H1 (cell line): ENCODE data around the gene CDK3. TPM values are rescaled to one million over a fixed set of nuclear protein-coding genes. Genes with fewer than 3 reads are reported as not detected.
A peak's percentile ranks its signal among the peaks of the same experiment; 100 is the strongest.

Experiments used
- CTCF ChIA-PET: fragments of 300-600 bp; sonication (Branson Sonifier 250); formaldehyde crosslinking; loops from one replicate; lab custom pipeline; 2021; ENCODE audit not compliant: partially characterized antibody; lab: Charles Lee
- POLR2A ChIA-PET: fragments of 300-600 bp; sonication (Branson Sonifier 250); formaldehyde crosslinking; loops from one replicate; lab custom pipeline; 2021; ENCODE audit warnings: inconsistent platforms; ENCODE audit not compliant: partially characterized antibody; lab: Charles Lee
- DNase-seq, 2 experiments: peaks; one replicate each; pipeline versions ENCODE4 v3.0.0 to v3.0.0-alpha.2; 2010 to 2022; ENCODE audit warnings: low spot score in 2 of 2, low read depth in 1 of 2, mixed read lengths in 1 of 2
- FAIRE-seq: peaks from 2 replicates; lab custom pipeline; 2011; peaks lifted over from hg19 to GRCh38; lab: Jason Lieb, UNC
- H2AFZ ChIP-seq: 2 replicates; pipeline ENCODE4 v1.8.1; 2012; ENCODE audit warnings: low read length, inconsistent platforms
- H2AK5ac ChIP-seq: 2 replicates; pipeline ENCODE4 v1.6.1; 2013; ENCODE audit warnings: low read depth, low read length
- H2BK120ac ChIP-seq: replicated peaks from 2 replicates; pipeline ENCODE3; 2013; ENCODE audit warnings: low read depth, low read length, inconsistent platforms
- H2BK12ac ChIP-seq: 2 replicates; pipeline ENCODE4 v1.6.1; 2013; ENCODE audit warnings: low read depth, low read length
- H2BK15ac ChIP-seq: 2 replicates; pipeline ENCODE4 v1.6.1; 2013; ENCODE audit warnings: low read length
- H2BK20ac ChIP-seq: 2 replicates; pipeline ENCODE4 v1.6.1; 2013; ENCODE audit warnings: low read length
- H2BK5ac ChIP-seq: 2 replicates; pipeline ENCODE4 v1.6.1; 2013; ENCODE audit warnings: low read depth, low read length
- H3K14ac ChIP-seq: 2 replicates; pipeline ENCODE4 v1.6.1; 2013; ENCODE audit warnings: inconsistent platforms; ENCODE audit not compliant: insufficient read length
- H3K18ac ChIP-seq: 2 replicates; pipeline ENCODE4 v1.6.1; 2013; ENCODE audit warnings: low read length; ENCODE audit errors: extremely low read depth
- H3K23ac ChIP-seq: 2 replicates; pipeline ENCODE4 v1.6.1; 2013; ENCODE audit warnings: inconsistent platforms; ENCODE audit not compliant: insufficient read length
- H3K23me2 ChIP-seq: 2 replicates; pipeline ENCODE4 v1.6.1; 2013; ENCODE audit warnings: low read depth, low read length
- H3K27ac ChIP-seq: 2 replicates; pipeline ENCODE4 v1.6.1; 2011; ENCODE audit warnings: low read depth, low read length, inconsistent platforms
- H3K27me3 ChIP-seq, 4 experiments: replicated peaks in 1 of 4; 1 replicate in 1 of 4; 2 replicates in 3 of 4; pipeline versions ENCODE4 v1.6.1 to v1.8.1; 2011 to 2013; ENCODE audit warnings: low read length in 3 of 4, mild to moderate bottlenecking in 3 of 4, inconsistent platforms in 2 of 4, mixed read lengths in 2 of 4, moderate library complexity in 1 of 4; ENCODE audit not compliant: control insufficient read depth in 3 of 4, insufficient read depth in 3 of 4; ENCODE audit errors: extremely low read depth in 1 of 4
- H3K36me3 ChIP-seq, 4 experiments: 2 replicates each; pipeline versions ENCODE4 v1.6.1 to v1.8.1; 2011 to 2013; ENCODE audit warnings: mild to moderate bottlenecking in 4 of 4, low read length in 3 of 4, moderate library complexity in 2 of 4, control low read depth in 1 of 4, inconsistent platforms in 1 of 4; ENCODE audit not compliant: insufficient read depth in 4 of 4, control insufficient read depth in 2 of 4
- H3K4ac ChIP-seq: replicated peaks from 2 replicates; pipeline ENCODE3; 2013; ENCODE audit warnings: low read length, low read depth, mixed read lengths, inconsistent platforms; ENCODE audit not compliant: insufficient read length
- H3K4me1 ChIP-seq, 4 experiments: replicated peaks in 1 of 4; 1 replicate in 1 of 4; 2 replicates in 3 of 4; pipeline versions ENCODE4 v1.6.1 to v1.8.1; 2011 to 2013; ENCODE audit warnings: low read length in 3 of 4, inconsistent platforms in 2 of 4, mixed read lengths in 1 of 4; ENCODE audit not compliant: insufficient read depth in 4 of 4, control insufficient read depth in 3 of 4
- H3K4me2 ChIP-seq, 2 experiments: 2 replicates each; pipeline versions ENCODE4 v1.6.1 to v1.8.1; 2011 to 2013; ENCODE audit warnings: low read depth in 2 of 2, low read length in 2 of 2, control low read depth in 1 of 2, inconsistent platforms in 1 of 2, mild to moderate bottlenecking in 1 of 2; ENCODE audit not compliant: insufficient read depth in 1 of 2
- H3K4me3 ChIP-seq, 4 experiments: fragments of 200-600, 300-600 bp in 1 of 4; sonication (generic), shearing (Covaris generic), sonication (Bioruptor Twin) in 1 of 4; 2 replicates each; pipeline versions ENCODE4 v1.5.1 to v1.8.1; 2011 to 2016; ENCODE audit warnings: low read length in 4 of 4, low read depth in 3 of 4, control low read depth in 2 of 4, inconsistent platforms in 2 of 4, mild to moderate bottlenecking in 2 of 4, mixed read lengths in 1 of 4, moderate library complexity in 1 of 4; ENCODE audit not compliant: insufficient read depth in 2 of 4; ENCODE audit errors: extremely low read depth in 1 of 4
- H3K56ac ChIP-seq: replicated peaks from 2 replicates; pipeline ENCODE3; 2013; ENCODE audit warnings: low read depth, mild to moderate bottlenecking, mixed read lengths, low read length, inconsistent platforms; ENCODE audit not compliant: insufficient read length
- H3K79me1 ChIP-seq: 2 replicates; pipeline ENCODE4 v1.6.1; 2013; ENCODE audit warnings: low read depth, low read length, control low read depth
- H3K79me2 ChIP-seq, 2 experiments: 2 replicates each; pipeline versions ENCODE4 v1.6.1 to v1.8.1; 2012 to 2013; ENCODE audit warnings: low read length in 2 of 2, mild to moderate bottlenecking in 2 of 2, inconsistent platforms in 1 of 2; ENCODE audit not compliant: insufficient read depth in 2 of 2, control insufficient read depth in 1 of 2
- H3K9ac ChIP-seq, 4 experiments: replicated peaks in 1 of 4; 1 replicate in 1 of 4; 2 replicates in 3 of 4; pipeline versions ENCODE4 v1.6.1 to v1.8.1; 2011 to 2013; ENCODE audit warnings: low read depth in 3 of 4, low read length in 3 of 4, control low read depth in 2 of 4, mild to moderate bottlenecking in 2 of 4, moderate library complexity in 2 of 4, inconsistent platforms in 1 of 4; ENCODE audit errors: extremely low read depth in 1 of 4
- H3K9me3 ChIP-seq, 2 experiments: 2 replicates each; pipeline versions ENCODE4 v1.6.1 to v1.8.1; 2012 to 2013; ENCODE audit warnings: mild to moderate bottlenecking in 2 of 2, moderate library complexity in 2 of 2, control low read depth in 1 of 2, inconsistent platforms in 1 of 2, low read depth in 1 of 2, low read length in 1 of 2, mixed read lengths in 1 of 2; ENCODE audit not compliant: insufficient read depth in 2 of 2
- H4K20me1 ChIP-seq, 2 experiments: replicated peaks in 1 of 2; 2 replicates each; pipeline versions ENCODE3 to v1.8.1; 2011 to 2013; ENCODE audit warnings: inconsistent platforms in 2 of 2, low read length in 2 of 2, mild to moderate bottlenecking in 1 of 2; ENCODE audit not compliant: insufficient read depth in 2 of 2, control insufficient read depth in 1 of 2
- H4K5ac ChIP-seq: 2 replicates; pipeline ENCODE4 v1.6.1; 2013; ENCODE audit warnings: low read length, low read depth, mixed read lengths, inconsistent platforms; ENCODE audit not compliant: insufficient read length
- H4K8ac ChIP-seq: 2 replicates; pipeline ENCODE4 v1.8.0; 2013; ENCODE audit warnings: mild to moderate bottlenecking, moderate library complexity, low read length, inconsistent platforms; ENCODE audit not compliant: insufficient read depth; ENCODE audit errors: extremely low read depth
- H4K91ac ChIP-seq: replicated peaks from 2 replicates; pipeline ENCODE3; 2013; ENCODE audit warnings: low read length, mixed read lengths, inconsistent platforms; ENCODE audit not compliant: insufficient read length
- BCL11A ChIP-seq, 2 experiments: IDR thresholded peaks; one replicate each; pipeline ENCODE4 v1.6.1; 2011; ENCODE audit warnings: low read depth in 2 of 2, low read length in 2 of 2, mild to moderate bottlenecking in 2 of 2
- CBX5 ChIP-seq: fragments of 300-800, 300-1000 bp; sonication (generic); IDR thresholded peaks from 2 replicates; pipeline ENCODE4 v1.7.1; 2016; ENCODE audit warnings: antibody characterized with exemption, low read length, low read depth
- CEBPB ChIP-seq: IDR thresholded peaks from 2 replicates; pipeline ENCODE4 v1.6.1; 2012; ENCODE audit warnings: low read depth, low read length
- CTCF ChIP-seq, 3 experiments: IDR thresholded peaks; 1 replicate in 2 of 3; 2 replicates in 1 of 3; pipeline versions ENCODE4 v1.5.1 to v1.6.1; 2011; ENCODE audit warnings: low read length in 3 of 3, mild to moderate bottlenecking in 3 of 3, inconsistent platforms in 2 of 3, low read depth in 1 of 3, moderate library complexity in 1 of 3; ENCODE audit not compliant: insufficient read depth in 1 of 3; ENCODE audit errors: control extremely low read depth in 1 of 3
- KDM1A ChIP-seq: fragments of 200-600, 300-600 bp; sonication (generic); IDR thresholded peaks from 2 replicates; pipeline ENCODE4 v1.7.1; 2016; ENCODE audit warnings: mild to moderate bottlenecking, low read length, borderline replicate concordance
- KDM5A ChIP-seq: fragments of 200-600 bp; IDR thresholded peaks from 2 replicates; pipeline ENCODE4 v1.7.1; 2012; ENCODE audit warnings: mild to moderate bottlenecking, low read length, inconsistent platforms, mixed read lengths
- MAFK ChIP-seq: IDR thresholded peaks from 2 replicates; pipeline ENCODE4 v1.6.1; 2012; ENCODE audit warnings: low read depth, mild to moderate bottlenecking, improper control_type of control experiment, low read length
- PHF8 ChIP-seq: fragments of 200-600 bp; sonication (generic); conservative IDR thresholded peaks from 2 replicates; pipeline ENCODE4 v1.7.1; 2012; ENCODE audit warnings: low read depth, mild to moderate bottlenecking, inconsistent platforms, low read length, moderate library complexity
- SP1 ChIP-seq: IDR thresholded peaks from 2 replicates; pipeline ENCODE4 v1.6.1; 2011; ENCODE audit warnings: low read depth, low read length
- SP2 ChIP-seq: IDR thresholded peaks from 2 replicates; pipeline ENCODE4 v1.6.1; 2012; ENCODE audit warnings: mild to moderate bottlenecking, low read length, inconsistent platforms
- TAF1 ChIP-seq: IDR thresholded peaks from 2 replicates; pipeline ENCODE4 v1.6.1; 2011; ENCODE audit warnings: mild to moderate bottlenecking, low read depth, low read length
- TAF7 ChIP-seq: optimal IDR thresholded peaks from 2 replicates; pipeline ENCODE3; 2011; ENCODE audit warnings: low read depth, mild to moderate bottlenecking, inconsistent platforms, low read length, moderate library complexity, borderline replicate concordance
- WGBS, 2 experiments: shearing (Covaris generic) in 1 of 2; methylation state at CpG; one replicate each; pipeline versions ENCODE4 v1.1.6 to v1.1.7; 2013 to 2015; ENCODE audit warnings: low lambda C conversion rate in 2 of 2, mixed read lengths in 2 of 2, inconsistent platforms in 1 of 2, low coverage in 1 of 2, missing lambda C conversion rate in 1 of 2; ENCODE audit not compliant: insufficient replicate concordance in 2 of 2, insufficient coverage in 1 of 2, insufficient read length in 1 of 2; ENCODE audit errors: extremely low coverage in 1 of 2, missing lambda C conversion rate in 1 of 2; 5-methylcytosine and 5-hydroxymethylcytosine counted together
- polyA plus RNA-seq, 7 experiments: library from polyadenylated mRNA; depleted of rRNA in 3 of 7; stranded (reverse) in 5 of 7; unstranded in 2 of 7; fragments of >200 nt in 5 of 7; fragments of 200-250 nt in 2 of 7; gene quantifications; 1 replicate in 5 of 7; 2 replicates in 1 of 7; 4 replicates in 1 of 7; pipeline versions ENCODE4 v1.2.1 to v1.2.3, GENCODE V29; 2011 to 2013; ENCODE audit warnings: missing spikeins in 2 of 7, mixed read lengths in 2 of 7
- total RNA-seq: library from RNA; stranded (reverse); fragmentation: NEBNext Ultra II Directional; extraction: Animal tissue kit (Norgen Biotek cat#: 25700); gene quantifications from 2 replicates; pipeline ENCODE4 v1.2.1, GENCODE V29; 2021

CDK3 gene
- total and polyA plus RNA-seq, 2 of the 8 experiments (the other 6 are each of a cell fraction or from before 2014, with no cell fraction given), result 10.0 to 14.6 TPM

DNA sequence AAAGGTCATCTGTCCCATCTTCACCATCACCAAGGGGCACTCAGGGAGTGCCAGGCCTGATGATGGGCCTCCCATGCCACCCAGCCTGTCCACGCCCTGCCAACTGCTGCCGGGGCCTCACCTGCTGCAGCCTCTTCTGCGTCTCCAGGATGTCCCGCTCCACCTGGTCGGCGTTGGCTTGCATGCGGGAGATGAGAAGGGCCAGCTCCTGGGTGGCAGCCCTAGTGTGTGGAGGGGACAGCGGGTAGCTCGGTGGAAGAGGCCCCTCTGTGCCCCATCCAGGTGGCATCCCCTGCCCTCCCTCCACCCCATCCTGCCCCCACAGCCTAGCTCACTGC is 23.2 kb downstream of the CDK3 start:
- H2AFZ ChIP-seq, result no peak overlapping the region
- no peak overlapping the region for H2BK120ac ChIP-seq
- H3K14ac ChIP-seq, result no peak overlapping the region
- H2BK12ac ChIP-seq, result no peak overlapping the region
- ChIA-PET POLR2A (interaction anchor here (1.6 to 1.8 kb wide), 2 partner anchors 9 to 15 kb away, joined by 4 to 5 read pairs; no protein-coding TSS in a partner anchor), CTCF (interaction anchor here (0.9 to 32.0 kb wide), 3 partner anchors 18 to 112 kb away, joined by 3 to 885 read pairs (median 5); partner anchors contain the start of genes MRPL38 and TRIM65)
- no peak overlapping the region for H3K4me3 ChIP-seq
- FAIRE-seq, result no peak
- 96% methylated on average over 6 of the region's 9 CpGs; no CpG with 5 or more reads in 1 of the 2 experiments for WGBS, 2 experiments
- no peak overlapping the region for H2BK5ac ChIP-seq
- H3K27me3 ChIP-seq, result no peaks in the 10 kb centered on the region
- no peak overlapping the region for H4K5ac ChIP-seq
- no peaks in the 10 kb centered on the region for H3K36me3 ChIP-seq
- no peak overlapping the region for H3K23ac ChIP-seq
- no peaks in the 10 kb centered on the region for H3K23me2 ChIP-seq
- H3K27ac ChIP-seq, result no peak overlapping the region
- H2BK15ac ChIP-seq, result no peak overlapping the region
- H3K18ac ChIP-seq, result no peak overlapping the region
- H3K9me3 ChIP-seq, result no peaks in the 10 kb centered on the region
- no peak for DNase-seq
- H2AK5ac ChIP-seq, result peak overlapping the region; percentile 39; the same call in 1 of the 2 replicates
- no peaks in the 10 kb centered on the region for H3K79me2 ChIP-seq
- H2BK20ac ChIP-seq, result no peak overlapping the region
- peaks cover 0 to 6% (median 1%) of the 10 kb centered on the region in 4 experiments; a peak in 3 of 7 replicates for H3K4me1 ChIP-seq
- H3K79me1 ChIP-seq, result no peaks in the 10 kb centered on the region
- H4K20me1 ChIP-seq, result no peaks in the 10 kb centered on the region
- H3K4me2 ChIP-seq, result no peak overlapping the region
- H3K9ac ChIP-seq, result no peak overlapping the region
- H3K4ac ChIP-seq, result no peak overlapping the region
- no peak overlapping the region; the same call in 1 of the 2 replicates for H4K8ac ChIP-seq
- no peak overlapping the region for H4K91ac ChIP-seq
- no peak overlapping the region for H3K56ac ChIP-seq
- TF ChIP-seq CEBPB (no peak), SP1 (no peak), KDM1A (no peak), MAFK (no peak), TAF1 (no peak), PHF8 (no peak), TAF7 (no peak), BCL11A (IDR thresholded peaks at IDR 0.05; ENCODE audit: low read depth in 2 of 2, low read length in 2 of 2) (no peak), KDM5A (no peak), CBX5 (no peak), SP2 (no peak), CTCF (IDR thresholded peaks at IDR 0.05; ENCODE audit: control extremely low read depth in 1 of 3, insufficient read depth in 1 of 3, low read depth in 1 of 3, low read length in 3 of 3) (no peak)
